ENCODE results near the gene ERBB4.
"Not testable (repeated sequence)": the region's sequence is repeated elsewhere in the genome, so short reads cannot be mapped to it uniquely, and the experiment has no call there.

The ERBB4 gene

DNA sequence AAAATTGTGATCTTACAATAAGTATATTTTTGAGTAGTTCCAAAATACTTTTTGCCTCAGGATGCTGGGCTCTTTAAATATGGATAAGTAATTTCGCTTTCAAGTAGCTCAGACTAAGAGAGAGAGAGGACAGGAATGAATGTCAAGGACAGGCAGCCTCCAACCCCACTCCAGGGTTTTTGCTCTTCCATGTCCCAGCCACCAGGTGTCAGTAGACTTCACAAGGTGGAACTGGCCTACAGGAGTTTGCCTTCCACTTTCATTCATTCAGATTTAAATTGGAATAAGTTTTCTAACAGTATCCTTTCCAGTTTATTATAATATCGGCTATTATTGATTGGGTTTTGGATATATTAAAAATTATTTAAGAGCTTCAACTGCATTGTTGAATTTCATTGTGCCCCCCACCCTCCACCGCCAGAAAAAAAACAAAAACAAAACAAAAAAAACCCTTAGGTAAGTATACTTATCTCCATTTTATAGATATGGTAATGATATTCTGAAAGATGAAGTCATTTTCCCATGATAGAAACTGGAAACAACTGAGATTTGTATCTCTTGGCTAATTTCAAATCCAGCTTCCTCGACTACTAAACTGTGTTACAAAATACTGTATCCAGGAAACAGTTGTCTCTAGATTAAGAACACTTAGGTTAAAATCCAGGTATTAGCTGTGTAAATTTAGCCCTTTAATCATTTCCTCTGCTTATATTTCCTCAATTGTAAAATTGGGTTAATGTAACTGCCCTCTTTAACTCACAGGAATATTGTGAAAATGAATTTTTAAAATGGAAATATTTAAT, 793.1 kb downstream of the ERBB4 start:
- peak; percentile 54 for DNase-seq (ENCODE audit: low spot score)
- peak; percentile 11 for FAIRE-seq

DNA sequence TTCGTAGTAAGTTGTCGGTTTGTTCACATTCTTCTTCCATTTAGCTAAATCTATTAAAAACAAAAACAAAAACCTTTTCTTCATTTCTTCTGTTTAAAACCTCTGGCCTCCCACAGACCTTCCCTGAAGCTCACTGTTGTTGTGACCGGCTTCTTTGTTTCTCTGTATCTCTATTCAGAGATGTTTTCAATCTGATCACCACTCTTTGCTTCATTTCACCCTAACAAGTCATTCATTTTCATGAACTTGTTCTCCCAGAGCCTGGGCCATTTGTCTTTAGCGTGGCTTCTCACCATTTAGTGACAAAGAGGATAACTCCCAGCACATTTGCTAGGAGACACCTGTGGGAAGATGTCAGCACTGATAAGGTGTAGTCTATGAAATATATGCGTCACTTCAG, 794.2 kb downstream of the ERBB4 start:
- no peak for FAIRE-seq
- DNase-seq (ENCODE audit: low spot score) = no peak

DNA sequence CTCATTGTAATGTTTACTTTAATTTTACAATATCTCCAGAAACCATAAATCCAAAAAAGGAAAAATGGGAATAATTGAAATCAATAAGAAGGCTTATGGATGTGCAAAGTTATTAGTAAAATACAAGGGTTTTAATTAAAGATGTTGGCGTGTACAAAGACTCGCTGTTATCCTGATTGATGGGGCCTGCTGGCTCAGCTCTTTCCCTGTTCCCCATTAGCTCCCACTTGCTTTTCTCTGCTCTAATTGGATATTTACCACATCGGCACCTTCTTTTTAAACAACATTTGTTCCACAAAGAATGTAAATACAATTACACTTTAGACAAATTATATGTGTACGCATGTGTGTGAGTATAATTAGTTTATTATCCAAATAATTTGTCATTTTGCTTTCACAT, 796.6 kb downstream of the ERBB4 start:
- FAIRE-seq (no peak), DNase-seq (ENCODE audit: low spot score) (no peak)

DNA sequence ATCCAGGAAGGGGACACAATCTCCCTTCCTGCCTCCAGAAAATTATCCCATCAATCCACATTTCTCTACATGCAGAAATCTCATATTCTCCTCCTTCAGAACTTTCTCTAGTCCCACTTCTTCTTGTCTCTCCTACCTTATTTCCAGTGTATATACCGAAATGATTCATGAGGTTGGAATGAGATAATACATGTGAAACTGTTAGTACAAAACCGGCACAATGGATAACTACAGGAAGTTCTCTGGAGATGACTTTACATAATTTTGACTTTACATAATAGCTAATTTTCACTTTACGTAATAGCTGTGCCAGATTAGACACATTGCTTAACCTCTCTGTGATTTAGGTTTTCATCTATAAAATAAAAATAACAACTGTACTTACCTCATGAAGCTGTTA, 801.3 kb downstream of the ERBB4 start:
- DNase-seq (ENCODE audit: low spot score) (no peak), FAIRE-seq (no peak)

DNA sequence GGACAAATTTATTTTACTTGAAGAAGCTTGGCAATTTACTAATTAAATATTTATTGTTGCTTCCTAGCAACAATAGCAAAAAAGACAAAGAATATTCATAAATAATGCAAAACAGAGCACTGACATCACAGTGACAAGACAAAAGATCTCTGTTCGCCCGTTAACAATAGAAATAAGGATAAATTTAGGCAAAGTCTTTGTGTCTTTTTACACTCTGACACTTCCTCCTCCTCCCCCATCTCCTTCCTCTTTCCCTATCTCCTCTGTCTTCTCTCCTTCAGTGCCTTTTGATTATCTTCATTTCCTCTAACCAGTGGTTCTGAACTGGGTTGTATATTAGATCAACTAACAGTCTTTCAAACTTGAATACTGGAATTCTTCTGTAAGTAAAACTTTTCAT, 808.4 kb downstream of the ERBB4 start:
- no peak for FAIRE-seq
- no peak for DNase-seq (ENCODE audit: low spot score)

DNA sequence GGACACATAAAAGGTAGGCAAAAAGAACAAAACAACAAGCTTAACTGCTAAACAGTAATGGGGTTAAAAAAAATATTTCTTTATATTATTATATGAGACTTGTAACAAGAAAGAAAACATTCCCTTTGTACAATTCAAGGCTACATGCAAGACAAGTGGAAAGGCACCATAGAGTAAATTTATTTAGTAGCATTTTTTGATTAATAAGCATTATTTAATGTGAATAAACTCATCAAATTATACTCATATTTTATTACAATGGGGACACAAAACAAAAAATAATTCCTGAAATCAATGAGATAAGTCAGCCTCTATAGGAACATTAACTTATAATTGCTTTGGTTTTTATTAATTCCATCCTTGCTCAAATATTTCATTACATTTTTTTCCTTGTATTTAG, 809.2 kb downstream of the ERBB4 start:
- FAIRE-seq (no peak), DNase-seq (ENCODE audit: low spot score) (no peak)

DNA sequence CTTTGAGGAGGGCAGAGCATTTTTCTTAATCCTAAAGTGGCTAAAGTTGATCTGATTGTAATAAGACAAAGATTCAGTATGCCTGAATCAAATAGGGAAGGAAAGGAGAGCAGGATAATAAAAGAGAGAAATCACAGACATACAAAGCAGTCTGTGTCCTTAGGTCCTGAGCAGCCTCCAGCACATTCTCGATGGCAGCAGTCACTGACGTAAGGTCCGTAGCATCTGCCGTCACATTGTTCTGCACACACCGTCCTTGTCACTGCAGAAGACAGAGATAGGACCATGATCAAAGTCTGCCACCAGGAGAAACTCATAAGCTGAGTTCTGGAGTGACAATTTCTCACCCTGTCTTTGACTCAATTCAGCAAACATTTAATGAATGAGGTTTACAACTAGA, 813.7 kb downstream of the ERBB4 start:
- no peak for DNase-seq (ENCODE audit: low spot score)
- FAIRE-seq = no peak

DNA sequence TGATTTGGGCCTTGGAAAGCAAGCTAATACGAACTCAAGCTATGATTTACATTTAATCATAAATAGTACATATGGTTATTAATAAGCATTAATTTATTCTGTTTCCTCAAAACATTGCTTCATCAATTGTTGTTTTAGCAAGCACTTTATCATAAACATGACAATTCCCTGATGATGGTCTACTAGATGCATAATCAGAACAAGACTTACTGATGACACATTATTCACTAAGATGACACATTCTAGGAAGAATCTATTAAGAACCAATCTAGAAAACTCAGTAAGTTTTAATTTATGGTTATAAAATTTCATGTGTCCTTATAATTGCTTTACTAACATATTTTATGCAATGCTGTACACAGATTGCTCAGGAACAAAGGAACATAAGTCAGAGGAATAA, 815.2 kb downstream of the ERBB4 start:
- FAIRE-seq (no peak), DNase-seq (ENCODE audit: low spot score) (no peak)

DNA sequence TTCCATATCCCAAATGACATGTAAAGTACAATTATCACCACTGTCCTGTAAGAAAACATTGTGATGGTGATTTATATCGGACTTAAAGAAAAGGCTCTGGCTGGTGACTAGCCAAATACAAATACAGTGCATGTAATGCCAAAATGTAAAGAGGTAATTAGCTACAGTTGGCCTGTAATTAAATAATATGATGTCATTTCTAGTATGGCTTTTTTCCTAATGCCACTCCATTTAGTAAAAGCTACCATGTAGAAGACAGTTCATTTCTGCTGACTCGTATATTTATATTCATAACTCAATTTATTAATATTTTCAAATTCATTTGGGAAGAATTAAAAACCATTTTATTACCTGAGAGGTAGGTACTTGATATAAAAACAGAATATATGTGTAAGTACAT, 815.7 kb downstream of the ERBB4 start:
- DNase-seq (ENCODE audit: low spot score) (no peak), FAIRE-seq (no peak)

DNA sequence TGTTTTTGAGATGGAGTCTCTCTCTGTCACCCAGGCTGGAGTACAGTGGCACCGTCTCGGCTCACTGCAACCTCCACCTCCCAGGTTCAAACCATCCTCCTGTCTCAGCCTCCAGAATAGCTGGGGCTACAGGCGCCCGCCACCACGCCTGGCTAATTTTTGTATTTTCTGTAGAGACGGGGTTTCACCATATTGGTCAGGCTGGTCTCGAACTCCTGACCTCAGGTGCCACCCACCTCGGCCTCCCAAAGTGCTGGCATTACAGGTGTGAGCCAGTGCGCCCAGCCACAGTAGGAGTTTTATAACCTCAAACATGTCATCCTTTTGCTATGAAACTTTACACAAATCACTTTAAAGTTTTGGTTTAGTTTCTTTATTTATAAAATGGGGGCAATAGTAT, 816.7 kb downstream of the ERBB4 start:
- FAIRE-seq; DNase-seq (ENCODE audit: low spot score): not testable (repeated sequence)

DNA sequence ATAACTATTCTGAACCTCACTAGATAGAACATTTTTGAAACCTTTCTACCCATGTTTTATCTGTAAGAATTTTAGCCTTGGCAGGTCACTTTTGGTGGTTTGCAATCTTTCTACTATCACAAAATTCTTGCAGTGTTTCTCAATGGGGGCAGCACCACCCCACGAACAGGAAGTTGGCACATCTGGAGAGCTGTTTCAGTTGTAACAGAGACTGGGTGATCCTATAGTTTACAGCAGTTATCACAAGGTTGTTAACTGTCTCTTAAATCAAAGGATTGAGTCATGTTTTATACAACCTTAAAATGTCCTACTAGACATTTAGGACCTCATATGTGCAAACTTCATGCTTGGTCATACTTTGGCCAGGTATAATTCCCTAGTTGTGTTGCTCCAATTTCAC, 829.2 kb downstream of the ERBB4 start:
- FAIRE-seq (no peak), DNase-seq (ENCODE audit: low spot score) (no peak)

DNA sequence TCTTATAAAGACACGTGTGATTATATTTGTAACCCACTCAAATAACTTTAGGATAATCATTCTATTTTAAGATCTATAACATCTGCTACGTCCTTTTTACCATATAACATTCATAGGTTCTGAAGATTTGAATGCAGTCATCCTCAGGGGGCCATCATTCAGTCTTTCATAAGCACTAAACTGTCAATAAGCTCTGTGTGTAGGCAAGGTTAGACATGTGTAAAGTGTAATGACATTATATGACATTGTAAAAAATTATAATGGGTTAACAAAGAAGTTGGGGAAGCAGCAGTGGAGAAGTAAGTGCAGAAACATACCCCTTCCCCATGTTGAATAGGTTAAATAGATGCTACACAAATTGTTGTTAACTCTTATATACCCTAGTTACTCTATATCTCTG, 845.9 kb downstream of the ERBB4 start:
- no peak for FAIRE-seq
- DNase-seq (ENCODE audit: low spot score) = no peak

DNA sequence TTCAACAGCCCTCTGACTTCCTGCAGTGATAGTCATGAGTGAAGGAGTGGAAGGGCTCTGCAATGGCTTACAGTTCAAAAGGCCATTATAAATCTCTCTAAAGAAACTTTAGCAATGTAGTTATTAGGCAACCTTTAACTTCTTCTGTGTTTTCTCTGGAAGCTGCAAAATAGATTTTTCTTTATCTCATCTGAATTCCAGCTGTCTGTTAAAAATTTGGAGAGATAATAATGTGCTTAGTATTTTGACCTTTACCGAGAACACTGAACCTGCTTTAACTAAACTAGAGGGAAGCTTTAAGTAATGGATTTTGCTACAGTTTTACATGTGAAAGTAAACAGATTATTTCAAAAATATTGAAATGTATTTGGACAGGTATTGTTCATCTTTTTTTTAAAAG, 847.9 kb downstream of the ERBB4 start:
- DNase-seq (ENCODE audit: low spot score) (no peak), FAIRE-seq (no peak)

DNA sequence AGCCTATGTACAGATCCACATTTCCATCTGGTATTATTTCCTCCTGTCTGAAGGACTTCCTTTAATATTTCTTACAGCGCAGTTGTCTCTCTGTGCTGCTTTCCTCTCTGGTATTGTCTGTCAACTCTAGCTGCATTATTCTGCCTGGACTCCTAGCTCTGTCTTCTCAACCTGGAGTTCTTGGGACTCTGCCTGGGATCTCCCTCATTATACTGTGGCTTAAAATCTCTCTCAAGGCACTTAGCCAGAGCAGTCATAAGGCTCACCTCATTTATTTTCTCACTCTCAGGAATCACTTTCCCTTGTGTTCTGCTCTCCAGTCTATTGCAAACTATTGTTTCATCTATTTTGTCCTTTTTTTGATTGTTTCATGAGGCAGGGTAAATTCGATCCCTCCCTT, 850.4 kb downstream of the ERBB4 start:
- DNase-seq (ENCODE audit: low spot score) (no peak), FAIRE-seq (no peak)

DNA sequence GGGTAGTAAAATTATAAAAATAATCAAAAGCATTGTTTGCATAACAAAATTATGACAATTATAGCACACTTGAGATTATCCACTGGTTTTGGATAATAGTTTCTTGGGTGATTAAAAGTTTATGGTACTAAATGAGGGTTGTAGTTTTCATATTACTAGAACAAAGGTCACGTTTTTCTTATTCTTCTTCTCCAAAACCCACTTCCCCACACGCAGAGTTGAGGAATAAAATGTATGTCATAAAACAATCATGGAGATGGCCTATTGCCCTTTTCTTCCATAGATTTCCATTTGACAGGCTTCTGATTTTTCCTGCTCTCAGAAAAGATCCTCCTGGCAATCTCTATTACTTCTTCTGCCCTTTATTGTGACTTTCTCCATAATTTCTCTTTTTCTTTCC, 863.9 kb downstream of the ERBB4 start:
- FAIRE-seq (no peak), DNase-seq (ENCODE audit: low spot score) (no peak)

DNA sequence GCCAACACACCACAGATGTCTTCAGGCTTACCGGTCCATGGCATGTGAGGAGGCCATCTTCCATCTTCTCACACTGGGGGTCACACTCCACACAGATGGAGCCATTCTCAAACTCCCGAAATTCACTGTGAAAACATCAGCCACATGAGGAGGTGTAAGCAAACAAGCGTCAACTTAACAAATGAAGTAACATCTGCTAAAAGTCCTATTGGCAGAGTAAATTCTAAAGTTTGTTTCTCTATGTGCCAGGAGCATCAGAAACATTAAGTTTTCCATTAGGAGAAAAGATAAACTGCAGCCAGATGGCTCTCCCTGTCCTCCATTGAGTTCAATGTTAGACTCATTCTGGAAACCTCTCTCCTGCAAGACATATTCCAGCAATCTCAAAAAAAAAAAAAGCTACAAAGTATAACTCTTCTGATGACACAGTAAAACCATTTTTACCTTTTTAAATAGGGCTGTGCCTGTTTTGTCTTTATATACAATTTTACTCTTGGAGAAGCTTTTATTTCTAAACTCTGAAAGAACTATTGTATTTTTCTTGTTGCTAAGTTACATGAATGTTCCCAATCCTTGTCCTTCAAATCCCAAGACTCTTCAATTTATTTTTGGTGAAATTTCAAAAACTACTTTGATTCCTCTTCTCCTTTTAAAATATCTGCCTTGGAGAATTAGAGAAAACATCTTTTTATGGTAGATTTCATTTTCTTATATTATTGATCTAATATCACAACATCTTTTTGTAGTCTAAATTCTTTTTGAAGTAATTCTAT, 865.3 kb downstream of the ERBB4 start:
- FAIRE-seq (no peak), DNase-seq (ENCODE audit: low spot score) (no peak)

DNA sequence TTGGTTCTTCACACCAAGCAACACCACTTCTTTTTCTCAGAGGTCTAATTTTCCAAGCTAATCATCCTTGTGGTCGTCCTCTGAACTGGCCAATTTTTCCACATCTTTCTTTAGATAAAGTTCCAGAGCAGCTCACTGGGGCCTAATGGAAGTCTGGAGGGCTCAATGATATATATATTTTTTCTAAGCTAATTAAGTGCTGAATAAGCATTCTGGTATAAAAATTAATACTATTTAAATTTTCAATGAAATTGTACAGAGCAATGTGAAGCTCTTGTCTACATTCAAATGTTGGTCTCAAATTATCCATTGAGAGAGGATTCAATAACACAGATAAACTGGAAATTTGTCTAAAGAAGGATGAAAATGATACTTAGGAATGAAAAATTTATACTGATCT, 866.6 kb downstream of the ERBB4 start:
- DNase-seq (ENCODE audit: low spot score) (no peak), FAIRE-seq (no peak)

DNA sequence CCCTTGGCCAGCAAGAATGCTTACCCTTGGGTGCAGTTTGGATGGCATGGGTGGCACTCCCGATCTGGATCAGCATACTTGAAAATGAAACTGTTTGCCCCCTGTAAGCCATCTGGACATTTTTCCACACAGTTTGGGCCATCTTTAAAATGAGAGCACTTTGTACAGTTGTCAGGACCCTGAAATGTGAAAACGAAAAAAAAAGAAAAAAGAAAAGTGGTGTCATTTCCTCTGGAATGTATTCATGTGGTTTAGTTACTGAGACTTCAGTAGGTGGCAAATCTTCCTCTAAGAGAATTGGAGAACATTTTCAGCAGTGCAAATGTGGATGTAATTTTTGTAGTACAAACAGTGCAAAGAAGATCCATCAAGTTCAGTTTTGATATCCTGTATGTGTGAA, 873.3 kb downstream of the ERBB4 start:
- no peak for DNase-seq (ENCODE audit: low spot score)
- FAIRE-seq = no peak

DNA sequence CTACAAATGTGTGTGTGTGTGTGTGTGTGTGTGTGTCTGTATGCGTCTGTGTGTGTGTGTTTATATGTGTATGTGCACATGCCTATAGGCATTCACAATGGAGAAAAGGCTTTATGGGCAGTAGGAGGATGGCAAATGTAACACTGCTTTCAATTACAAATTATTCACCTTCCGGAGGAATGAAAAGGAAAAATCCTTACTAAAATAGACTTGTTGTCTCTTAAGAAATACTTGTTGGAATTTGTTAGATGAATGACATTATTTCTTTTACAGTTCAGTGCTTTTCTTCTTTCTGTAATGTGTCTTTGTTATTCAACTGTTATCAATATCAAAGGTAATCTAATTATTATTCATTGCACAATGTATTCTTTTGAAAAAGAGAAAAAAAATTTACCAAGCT, 874.3 kb downstream of the ERBB4 start:
- DNase-seq (ENCODE audit: low spot score) = no peak
- FAIRE-seq = no peak

DNA sequence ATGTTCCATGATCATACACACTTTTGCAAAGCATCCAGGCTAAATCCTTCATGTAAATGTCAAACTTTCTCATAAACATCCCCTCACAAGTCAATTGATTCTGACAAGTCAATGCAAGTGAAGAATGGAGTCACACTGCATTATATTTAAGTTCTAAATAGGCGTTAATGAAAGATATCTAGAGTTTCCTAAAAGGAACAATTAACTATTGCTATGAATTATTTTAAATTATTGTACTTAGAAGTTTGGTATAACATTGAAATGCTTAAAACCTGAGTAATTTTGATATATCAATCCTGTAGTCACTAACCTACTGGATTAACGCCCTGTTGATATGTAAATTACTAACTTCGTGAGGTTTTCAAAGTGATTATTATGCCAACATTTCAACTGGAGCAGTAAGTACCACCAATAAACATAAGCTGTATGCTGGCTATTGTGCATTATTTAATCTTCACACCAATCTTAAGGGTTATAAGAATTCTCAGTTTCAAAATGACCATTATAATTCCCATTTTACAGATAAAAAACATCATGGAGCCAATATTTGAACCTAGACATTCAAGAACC, 884.3 kb downstream of the ERBB4 start:
- FAIRE-seq = no peak
- no peak for DNase-seq (ENCODE audit: low spot score)

DNA sequence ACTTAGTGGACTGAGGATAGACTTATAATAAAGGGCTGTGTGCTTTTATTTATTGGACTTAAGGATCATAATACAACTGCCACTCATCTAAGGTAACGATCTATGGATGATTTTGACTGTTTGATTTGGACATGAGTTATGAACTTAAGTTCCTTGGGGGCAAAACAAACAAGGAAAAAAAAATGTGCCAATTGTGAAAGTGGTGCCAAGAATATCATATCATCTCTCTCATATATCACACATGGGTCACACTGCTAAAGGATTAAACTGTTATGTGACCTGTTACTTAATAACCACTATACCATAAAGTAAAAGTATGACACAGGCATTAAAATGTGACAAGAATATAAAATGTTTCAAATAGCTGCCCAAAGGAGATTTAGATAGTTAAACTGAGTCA, 886.3 kb downstream of the ERBB4 start:
- FAIRE-seq (no peak), DNase-seq (ENCODE audit: low spot score) (no peak)

DNA sequence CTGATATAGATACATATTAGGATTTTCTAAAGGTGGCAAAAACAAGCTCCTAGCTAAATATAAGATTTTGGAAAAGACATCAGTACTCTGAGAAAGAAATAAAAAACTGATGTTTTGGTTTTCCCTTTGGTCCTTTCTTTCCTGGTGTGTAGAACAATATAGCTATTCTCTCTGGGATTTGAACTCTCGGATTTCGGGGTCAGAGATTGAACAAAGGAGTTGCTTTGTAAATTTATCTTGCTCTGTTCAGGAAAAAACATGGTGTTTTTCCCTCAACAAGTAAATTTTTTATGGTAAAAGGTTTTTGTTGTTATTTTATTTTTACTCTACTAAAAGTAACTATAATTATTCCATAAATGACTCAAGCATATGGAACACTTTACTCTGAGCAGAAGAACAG, 889.3 kb downstream of the ERBB4 start:
- DNase-seq (ENCODE audit: low spot score) = no peak
- FAIRE-seq = no peak

DNA sequence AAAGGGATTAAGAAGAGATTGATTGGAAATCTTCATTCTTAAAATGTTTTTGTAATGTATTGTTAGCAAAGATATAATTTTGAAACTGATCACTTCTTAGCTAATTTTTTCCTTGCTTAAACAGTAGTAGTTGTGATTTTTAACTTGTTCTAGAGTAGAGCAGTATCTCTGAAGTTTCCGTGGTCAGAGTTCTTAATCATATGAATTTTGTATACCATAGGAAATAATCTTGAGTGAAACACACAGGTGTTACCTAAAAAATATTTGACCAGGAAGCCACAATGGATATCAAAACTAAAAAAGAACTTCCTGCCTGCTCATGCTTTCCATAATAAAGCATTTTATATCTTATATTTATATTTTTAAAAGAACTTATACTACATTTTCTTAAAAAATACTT, 907.1 kb downstream of the ERBB4 start:
- DNase-seq (ENCODE audit: low spot score) (no peak), FAIRE-seq (no peak)
